Esophagus squamous epithelium (tissue), 5 donors: ENCODE measurements around the gene CASK. TPM values are rescaled to one million over a fixed set of nuclear protein-coding genes. Genes with fewer than 3 reads are reported as not detected.
A peak's percentile ranks its signal among the peaks of the same experiment; 100 is the strongest.

Experiments
- DNase-seq: peaks from one replicate; lab custom pipeline; 2025; lab: John Stamatoyannopoulos, UW
- H3K27ac ChIP-seq, 4 donors: fragments of 200-600 bp; sonication (generic); one replicate each; pipeline ENCODE4 v1.5.1; 2016 to 2019; ENCODE audit warnings: mild to moderate bottlenecking in 1 of 4
- H3K27me3 ChIP-seq, 4 donors: fragments of 200-600 bp; sonication (generic); 1 replicate in 3 of 4; 2 replicates in 1 of 4; pipeline versions ENCODE4 v1.5.1 to v1.6.0; 2017 to 2021; ENCODE audit warnings: antibody characterized with exemption in 1 of 4
- H3K36me3 ChIP-seq, 3 donors: fragments of 200-600 bp; sonication (generic); one replicate each; pipeline ENCODE4 v1.5.1; 2016 to 2019
- H3K4me1 ChIP-seq, 3 donors: fragments of 200-600 bp; sonication (generic); one replicate each; pipeline ENCODE4 v1.5.1; 2017 to 2019
- H3K4me3 ChIP-seq, 4 donors: fragments of 200-600 bp; sonication (generic); 1 replicate in 3 of 4; 2 replicates in 1 of 4; pipeline ENCODE4 v1.5.1; 2016 to 2019; ENCODE audit warnings: mild to moderate bottlenecking in 2 of 4, moderate library complexity in 1 of 4
- H3K9me3 ChIP-seq, 3 donors: fragments of 200-600 bp; sonication (generic); one replicate each; pipeline ENCODE4 v1.5.1; 2016 to 2019
- CTCF ChIP-seq, 6 experiments: fragments of 450-650 bp in 4 of 6; fragments of 200-600 bp in 2 of 6; sonication (generic) in 2 of 6; IDR thresholded peaks; one replicate each; pipeline ENCODE4 v1.5.1; 2016 to 2019; ENCODE audit warnings: antibody characterized with exemption in 6 of 6, mild to moderate bottlenecking in 4 of 6, moderate library complexity in 4 of 6
- POLR2A ChIP-seq, 4 donors: fragments of 450-650 bp; IDR thresholded peaks; one replicate each; pipeline ENCODE4 v1.6.1; 2017; ENCODE audit warnings: antibody characterized with exemption in 4 of 4, mild to moderate bottlenecking in 4 of 4, moderate library complexity in 3 of 4
- WGBS, 2 donors: methylation state at CpG; one replicate each; pipeline ENCODE4 v1.1.5; 2018; 5-methylcytosine and 5-hydroxymethylcytosine counted together
- intact Hi-C: fragments of 100-400 bp; cut with DNase I; formaldehyde crosslinking; loops from one replicate; pipeline ENCODE4 v1.15.0; 2022
- total RNA-seq, 4 donors: library from RNA; depleted of rRNA; stranded (reverse); fragments of >200 nt; gene quantifications; one replicate each; pipeline ENCODE4 v1.1.0, GENCODE V29; 2016
- donor health status: DM: yes; HTN: yes; CAD: no.

The CASK gene
- total RNA-seq, 4 donors from 2014 or later: 32.3 to 57.4 (median 36.0) TPM

DNA sequence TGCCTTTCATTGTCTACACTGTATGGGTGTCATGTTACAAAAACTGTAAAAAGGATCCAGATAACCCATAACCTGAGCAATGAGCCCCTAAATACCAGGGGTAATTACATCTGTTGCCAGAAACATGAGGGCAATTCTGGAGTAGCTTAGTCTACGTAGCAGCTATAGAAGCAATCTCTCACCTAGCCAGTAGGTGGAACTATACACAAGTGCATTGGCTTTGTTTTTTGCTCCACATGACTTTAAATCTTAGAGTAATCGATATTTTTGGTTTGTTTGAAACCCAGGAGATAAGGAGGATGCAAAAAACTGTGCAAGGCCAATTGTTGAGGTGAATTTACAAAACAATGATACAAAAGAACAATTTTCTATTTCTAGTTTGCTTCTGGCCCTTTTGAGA lies 141.9 kb downstream of the CASK start:
- Histone ChIP-seq H3K4me1 (no peaks in the 10 kb centered on the region), H3K4me3 (no peak overlapping the region), H3K27me3 (no peaks in the 10 kb centered on the region), H3K27ac (no peak overlapping the region), H3K36me3 (peaks cover 0 to 5% (median 0%) of the 10 kb centered on the region in 3 donors), H3K9me3 (no peaks in the 10 kb centered on the region)
- DNase-seq: no peak
- intact Hi-C loops: no loop called here
- 4 to 5% methylated on average over 2 of the region's 2 CpGs for WGBS, 2 donors
- TF ChIP-seq POLR2A (IDR thresholded peaks at IDR 0.05): no peak
- peak in 5 of 6 experiments; percentile 42 to 63 (median 57) for TF ChIP-seq CTCF (IDR thresholded peaks at IDR 0.05)

DNA sequence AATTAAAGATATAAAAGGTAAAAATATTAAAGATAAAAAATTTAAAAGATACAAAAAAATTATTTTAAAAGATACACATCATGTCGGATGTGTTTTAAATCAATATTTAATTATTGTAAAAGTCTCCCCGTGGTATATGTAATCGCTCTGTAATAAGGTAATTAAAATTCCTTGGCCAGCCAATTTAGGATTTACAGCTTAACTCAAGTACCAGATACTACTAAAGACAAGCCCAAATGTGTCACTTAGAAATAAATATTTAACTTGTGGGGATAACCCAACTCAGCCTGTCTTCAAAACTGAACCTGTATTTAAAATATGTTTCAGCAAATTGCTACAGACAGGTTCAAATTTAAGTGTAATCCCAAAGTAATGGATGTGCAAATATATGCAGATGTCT lies 143.4 kb downstream of the CASK start:
- intact Hi-C loops: no loop called here
- Histone ChIP-seq H3K9me3 (no peaks in the 10 kb centered on the region), H3K27ac (no peak overlapping the region), H3K4me1 (no peaks in the 10 kb centered on the region), H3K4me3 (no peak overlapping the region), H3K27me3 (no peaks in the 10 kb centered on the region), H3K36me3 (no peaks in the 10 kb centered on the region)
- DNase-seq: no peak
- TF ChIP-seq POLR2A (IDR thresholded peaks at IDR 0.05) (no peak), CTCF (IDR thresholded peaks at IDR 0.05) (no peak)
- 74 to 76% methylated on average over 3 of the region's 3 CpGs for WGBS, 2 donors

GRCh38 chrX:41779030-41779564 lies 144.3 kb downstream of the CASK start:
- Histone ChIP-seq H3K4me1 (no peaks in the 10 kb centered on the region), H3K36me3 (no peaks in the 10 kb centered on the region), H3K9me3 (no peaks in the 10 kb centered on the region), H3K4me3 (no peak overlapping the region), H3K27ac (no peak overlapping the region), H3K27me3 (no peaks in the 10 kb centered on the region)
- intact Hi-C loops: no loop called here
- no peak for DNase-seq
- TF ChIP-seq POLR2A (IDR thresholded peaks at IDR 0.05) (no peak), CTCF (IDR thresholded peaks at IDR 0.05) (no peak)
- 20 to 44% methylated on average over 1 of the region's 1 CpG for WGBS, 2 donors

- no peaks in the 10 kb centered on the region for H3K9me3 ChIP-seq
- no peak for DNase-seq
- no peaks in the 10 kb centered on the region for H3K36me3 ChIP-seq
- H3K27me3 ChIP-seq: peaks cover 0 to 3% (median 0%) of the 10 kb centered on the region in 4 donors
- TF ChIP-seq CTCF (IDR thresholded peaks at IDR 0.05): no peak
- TF ChIP-seq POLR2A (IDR thresholded peaks at IDR 0.05): no peak
- intact Hi-C loops: no loop called here
- H3K27ac ChIP-seq: no peak overlapping the region
- peaks cover 0 to 14% (median 0%) of the 10 kb centered on the region in 3 donors for H3K4me1 ChIP-seq
- H3K4me3 ChIP-seq: no peak overlapping the region
These were observed 161.7 kb downstream of the CASK start for GRCh38 chrX:41761702-41762101.

GRCh38 chrX:41761169-41761568 lies 162.2 kb downstream of the CASK start:
- intact Hi-C loops: no loop called here
- Histone ChIP-seq H3K36me3 (no peaks in the 10 kb centered on the region), H3K27ac (no peak overlapping the region), H3K9me3 (no peaks in the 10 kb centered on the region), H3K4me1 (peaks cover 0 to 14% (median 0%) of the 10 kb centered on the region in 3 donors), H3K4me3 (no peak overlapping the region), H3K27me3 (no peaks in the 10 kb centered on the region)
- no peak for DNase-seq
- WGBS, 2 donors: 31 to 37% methylated on average over 3 of the region's 3 CpGs
- TF ChIP-seq POLR2A (IDR thresholded peaks at IDR 0.05) (no peak), CTCF (IDR thresholded peaks at IDR 0.05) (no peak)
